HG03066 (cell line): ENCODE results near the gene PRKAA2.
"Not testable (repeated sequence)": the region's sequence is repeated elsewhere in the genome, so short reads cannot be mapped to it uniquely, and the experiment has no call there.

Experiments used
- ATAC-seq: cut with Tn5 transposase; IDR thresholded peaks from one replicate; pipeline ENCODE4 v1.9.1; 2021; ENCODE audit warnings: low read depth; ENCODE audit not compliant: unreplicated experiment

PRKAA2 gene

GRCh38 chr1:56644919-56645676 is at the start of gene PRKAA2:
Gene PRKAA2 (plus strand): TSS chr1:56645314. CDS start chr1:56645388, 74 bp downstream.
- ATAC-seq = no peak

GRCh38 chr1:56595397-56596191 is 49.5 kb upstream of the PRKAA2 start:
- ATAC-seq = not testable (repeated sequence)

GRCh38 chr1:56610097-56610496 is 35.0 kb upstream of the PRKAA2 start:
- not testable (repeated sequence) for ATAC-seq

- not testable (repeated sequence) for ATAC-seq
Observed at GRCh38 chr1:56610770-56611169, 34.3 kb upstream of the PRKAA2 start.

GRCh38 chr1:56617141-56617540 is 28.0 kb upstream of the PRKAA2 start:
- no peak for ATAC-seq

- no peak for ATAC-seq
Observed at GRCh38 chr1:56625819-56626440, 19.2 kb upstream of the PRKAA2 start.

- no peak for ATAC-seq
Observed at GRCh38 chr1:56626546-56626945, 18.6 kb upstream of the PRKAA2 start.

GRCh38 chr1:56627019-56627635 is 18.0 kb upstream of the PRKAA2 start:
- no peak for ATAC-seq

GRCh38 chr1:56627636-56628039 is 17.5 kb upstream of the PRKAA2 start:
- ATAC-seq = no peak

- no peak for ATAC-seq
Observed at GRCh38 chr1:56630786-56631185, 14.3 kb upstream of the PRKAA2 start.

GRCh38 chr1:56631901-56632300 is 13.2 kb upstream of the PRKAA2 start:
- no peak for ATAC-seq

- no peak for ATAC-seq
Observed at GRCh38 chr1:56634981-56635380, 10.1 kb upstream of the PRKAA2 start.

- no peak for ATAC-seq
Observed at GRCh38 chr1:56638248-56638647, 6.9 kb upstream of the PRKAA2 start.

GRCh38 chr1:56639211-56639610 is 5.9 kb upstream of the PRKAA2 start:
- no peak for ATAC-seq

- ATAC-seq = no peak
Observed at GRCh38 chr1:56643661-56644060, 1.5 kb upstream of the PRKAA2 start.

GRCh38 chr1:56644064-56644918 is 823 bp upstream of the PRKAA2 start:
- no peak for ATAC-seq

GRCh38 chr1:56645677-56646305 is 677 bp downstream of the PRKAA2 start:
- no peak for ATAC-seq

- ATAC-seq = no peak
Observed at GRCh38 chr1:56646611-56647010, 1.5 kb downstream of the PRKAA2 start.

- ATAC-seq = no peak
Observed at GRCh38 chr1:56647106-56647505, 2.0 kb downstream of the PRKAA2 start.

GRCh38 chr1:56648546-56648945 is 3.4 kb downstream of the PRKAA2 start:
- no peak for ATAC-seq
